Fibroblast of lung (primary cell): ENCODE data around the gene SSX2.
"Not testable (repeated sequence)": the region's sequence is repeated elsewhere in the genome, so short reads cannot be mapped to it uniquely, and the experiment has no call there.

ENCODE experiments used
- CTCF ChIP-seq, 2 donors: IDR thresholded peaks in 1 of 2; conservative IDR thresholded peaks in 1 of 2; 1 replicate in 1 of 2; 2 replicates in 1 of 2; pipeline ENCODE4 v1.5.1; 2011 to 2012; ENCODE audit warnings: low read length in 2 of 2, control low read depth in 1 of 2, inconsistent platforms in 1 of 2, low read depth in 1 of 2, mild to moderate bottlenecking in 1 of 2
- EZH2 ChIP-seq: IDR thresholded peaks from 2 replicates; pipeline ENCODE4 v1.5.1; 2012; ENCODE audit warnings: low read length, control low read depth, mild to moderate bottlenecking; ENCODE audit errors: missing control alignments

- TF ChIP-seq CTCF (conservative IDR thresholded peaks at IDR 0.05 in 1 of 2, IDR thresholded peaks at IDR 0.05 in 1 of 2; ENCODE audit: low read depth in 1 of 2, low read length in 2 of 2); EZH2: not testable (repeated sequence)
These were observed 52.2 kb downstream of the SSX2 start, which contains the start of gene SSX7 for GRCh38 chrX:52654800-52655199.
